22Rv1 (cell line): Measurements from ENCODE around the gene ANKRD63.

ENCODE experiments used
- CTCF ChIP-seq: fragments of 450-650 bp; IDR thresholded peaks from 2 replicates; pipeline ENCODE4 v1.5.1; 2017; ENCODE audit warnings: mild to moderate bottlenecking
- ZFX ChIP-seq: fragments of 450-650 bp; IDR thresholded peaks from 2 replicates; pipeline ENCODE4 v1.6.1; 2017; ENCODE audit warnings: antibody characterized with exemption, borderline replicate concordance

DNA sequence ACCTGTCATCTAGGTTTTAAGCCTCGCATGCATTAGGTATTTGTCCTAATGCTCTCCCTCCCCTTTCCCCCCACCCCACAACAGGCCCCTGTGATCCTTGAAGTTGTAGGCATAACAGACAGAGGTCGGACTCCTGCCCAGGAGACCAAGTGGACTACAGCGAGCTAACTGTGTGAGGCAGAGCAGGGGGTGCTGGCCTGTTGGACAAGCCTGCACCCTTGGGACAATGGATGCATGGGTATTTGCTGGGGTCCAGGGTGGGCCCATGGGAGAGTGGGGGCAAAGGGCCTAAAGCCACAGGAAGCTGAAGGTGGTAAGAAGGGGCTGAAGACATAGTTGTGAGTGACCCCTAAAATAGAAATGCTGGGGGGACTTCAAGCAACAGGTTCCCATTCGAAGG, 22.4 kb upstream of the ANKRD63 start:
- TF ChIP-seq ZFX (no peak), CTCF (no peak)
